ENCODE measurements around the gene H3-3A. TPM values are rescaled to one million over a fixed set of nuclear protein-coding genes. Genes with fewer than 3 reads are reported as not detected.
"Not testable (repeated sequence)": the region's sequence is repeated elsewhere in the genome, so short reads cannot be mapped to it uniquely, and the experiment has no call there.

H3-3A gene
- total RNA-seq, 1 donor from 2014 or later: 492 TPM

GRCh38 chr1:226085675-226086285, 23.3 kb downstream of the H3-3A start:
- DNase-seq (ENCODE audit: low spot score): no peak

- no peak for DNase-seq (ENCODE audit: low spot score)
These were observed 24.3 kb downstream of the H3-3A start for GRCh38 chr1:226086776-226087175.

GRCh38 chr1:226091461-226091860, 28.9 kb downstream of the H3-3A start:
- no peak for DNase-seq (ENCODE audit: low spot score)

GRCh38 chr1:226092048-226092820, 29.7 kb downstream of the H3-3A start:
- not testable (repeated sequence) for DNase-seq (ENCODE audit: low spot score)

- no peak for DNase-seq (ENCODE audit: low spot score)
These were observed 30.4 kb downstream of the H3-3A start for GRCh38 chr1:226092965-226093364.

GRCh38 chr1:226093621-226094020, 31.1 kb downstream of the H3-3A start:
- no peak for DNase-seq (ENCODE audit: low spot score)

- DNase-seq (ENCODE audit: low spot score): no peak
These were observed 31.9 kb downstream of the H3-3A start for GRCh38 chr1:226094451-226094850.

GRCh38 chr1:226095286-226095685, 32.8 kb downstream of the H3-3A start:
- no peak for DNase-seq (ENCODE audit: low spot score)

- DNase-seq (ENCODE audit: low spot score): no peak
These were observed 35.5 kb downstream of the H3-3A start for GRCh38 chr1:226097866-226098625.

- no peak for DNase-seq (ENCODE audit: low spot score)
These were observed 36.6 kb downstream of the H3-3A start for GRCh38 chr1:226098870-226099835.

- DNase-seq (ENCODE audit: low spot score): no peak
These were observed 38.2 kb downstream of the H3-3A start for GRCh38 chr1:226100436-226101391.

GRCh38 chr1:226104671-226105121, 42.2 kb downstream of the H3-3A start:
- DNase-seq (ENCODE audit: low spot score): no peak

- no peak for DNase-seq (ENCODE audit: low spot score)
These were observed 45.2 kb downstream of the H3-3A start for GRCh38 chr1:226107471-226108460.

- no peak for DNase-seq (ENCODE audit: low spot score)
These were observed 46.7 kb downstream of the H3-3A start for GRCh38 chr1:226108935-226109828.

GRCh38 chr1:226109829-226110248, 47.3 kb downstream of the H3-3A start:
- DNase-seq (ENCODE audit: low spot score): peak; percentile 87

GRCh38 chr1:226110249-226111097, 48.0 kb downstream of the H3-3A start:
- DNase-seq (ENCODE audit: low spot score): peak; percentile 54
